Measurements from ENCODE around the gene UHMK1.
"Not testable (repeated sequence)": the region's sequence is repeated elsewhere in the genome, so short reads cannot be mapped to it uniquely, and the experiment has no call there.

UHMK1 gene

GRCh38 chr1:162570718-162571117 is 73.1 kb downstream of the UHMK1 start:
- DNase-seq, result no peak

GRCh38 chr1:162571121-162571520 is 73.5 kb downstream of the UHMK1 start:
- not testable (repeated sequence) for DNase-seq

GRCh38 chr1:162571696-162572095 is 74.1 kb downstream of the UHMK1 start:
- DNase-seq, result no peak

GRCh38 chr1:162573136-162573535 is 75.5 kb downstream of the UHMK1 start:
- no peak for DNase-seq

- no peak for DNase-seq
Observed at GRCh38 chr1:162578071-162578700, 80.6 kb downstream of the UHMK1 start.

- DNase-seq, result no peak
Observed at GRCh38 chr1:162578936-162579335, 81.3 kb downstream of the UHMK1 start.
